ENCODE data around the gene TBRG1.

The TBRG1 gene

GRCh38 chr11:124612567-124613246 is 10.0 kb upstream of the TBRG1 start:
- no peak for DNase-seq (ENCODE audit: low read depth)

GRCh38 chr11:124618863-124619262 is 3.8 kb upstream of the TBRG1 start:
- no peak for DNase-seq (ENCODE audit: low read depth)

- no peak for DNase-seq (ENCODE audit: low read depth)
Measured at GRCh38 chr11:124623861-124624525, 1.3 kb downstream of the TBRG1 start.

GRCh38 chr11:124625504-124626168 is 3.0 kb downstream of the TBRG1 start:
- no peak for DNase-seq (ENCODE audit: low read depth)

- DNase-seq (ENCODE audit: low read depth), result no peak
Measured at GRCh38 chr11:124627546-124627945, 4.9 kb downstream of the TBRG1 start.

- no peak for DNase-seq (ENCODE audit: low read depth)
Measured at GRCh38 chr11:124629961-124630360, 7.3 kb downstream of the TBRG1 start.

GRCh38 chr11:124633355-124633754 is 10.7 kb downstream of the TBRG1 start:
- DNase-seq (ENCODE audit: low read depth), result no peak

GRCh38 chr11:124635932-124636331 is 13.3 kb downstream of the TBRG1 start:
- DNase-seq (ENCODE audit: low read depth), result no peak

GRCh38 chr11:124638500-124638899 is 15.8 kb downstream of the TBRG1 start:
- DNase-seq (ENCODE audit: low read depth), result no peak

- DNase-seq (ENCODE audit: low read depth), result no peak
Measured at GRCh38 chr11:124639186-124639585, 16.5 kb downstream of the TBRG1 start.

- DNase-seq (ENCODE audit: low read depth), result no peak
Measured at GRCh38 chr11:124640666-124641065, 18.0 kb downstream of the TBRG1 start.

GRCh38 chr11:124642628-124643027 is 20.0 kb downstream of the TBRG1 start:
- DNase-seq (ENCODE audit: low read depth), result no peak

- no peak for DNase-seq (ENCODE audit: low read depth)
Measured at GRCh38 chr11:124643042-124643604, 20.5 kb downstream of the TBRG1 start.

- no peak for DNase-seq (ENCODE audit: low read depth)
Measured at GRCh38 chr11:124643605-124644425, 21.2 kb downstream of the TBRG1 start.

- DNase-seq (ENCODE audit: low read depth), result no peak
Measured at GRCh38 chr11:124644426-124645280, 22.0 kb downstream of the TBRG1 start.

- DNase-seq (ENCODE audit: low read depth), result no peak
Measured at GRCh38 chr11:124646148-124646547, 23.5 kb downstream of the TBRG1 start.

GRCh38 chr11:124648610-124649009 is 25.9 kb downstream of the TBRG1 start:
- DNase-seq (ENCODE audit: low read depth), result no peak

- no peak for DNase-seq (ENCODE audit: low read depth)
Measured at GRCh38 chr11:124656774-124657630, 34.3 kb downstream of the TBRG1 start.

- no peak for DNase-seq (ENCODE audit: low read depth)
Measured at GRCh38 chr11:124657904-124658303, 35.2 kb downstream of the TBRG1 start.

GRCh38 chr11:124658501-124658900 is 35.8 kb downstream of the TBRG1 start:
- no peak for DNase-seq (ENCODE audit: low read depth)
